GM18858 (cell line): ENCODE data around the gene TM9SF2.

ENCODE experiments used
- ATAC-seq: cut with Tn5 transposase; IDR thresholded peaks from one replicate; pipeline ENCODE4 v1.9.1; 2021; ENCODE audit not compliant: unreplicated experiment

The TM9SF2 gene

GRCh38 chr13:99575376-99576120 is 74.3 kb downstream of the TM9SF2 start:
- no peak for ATAC-seq

DNA sequence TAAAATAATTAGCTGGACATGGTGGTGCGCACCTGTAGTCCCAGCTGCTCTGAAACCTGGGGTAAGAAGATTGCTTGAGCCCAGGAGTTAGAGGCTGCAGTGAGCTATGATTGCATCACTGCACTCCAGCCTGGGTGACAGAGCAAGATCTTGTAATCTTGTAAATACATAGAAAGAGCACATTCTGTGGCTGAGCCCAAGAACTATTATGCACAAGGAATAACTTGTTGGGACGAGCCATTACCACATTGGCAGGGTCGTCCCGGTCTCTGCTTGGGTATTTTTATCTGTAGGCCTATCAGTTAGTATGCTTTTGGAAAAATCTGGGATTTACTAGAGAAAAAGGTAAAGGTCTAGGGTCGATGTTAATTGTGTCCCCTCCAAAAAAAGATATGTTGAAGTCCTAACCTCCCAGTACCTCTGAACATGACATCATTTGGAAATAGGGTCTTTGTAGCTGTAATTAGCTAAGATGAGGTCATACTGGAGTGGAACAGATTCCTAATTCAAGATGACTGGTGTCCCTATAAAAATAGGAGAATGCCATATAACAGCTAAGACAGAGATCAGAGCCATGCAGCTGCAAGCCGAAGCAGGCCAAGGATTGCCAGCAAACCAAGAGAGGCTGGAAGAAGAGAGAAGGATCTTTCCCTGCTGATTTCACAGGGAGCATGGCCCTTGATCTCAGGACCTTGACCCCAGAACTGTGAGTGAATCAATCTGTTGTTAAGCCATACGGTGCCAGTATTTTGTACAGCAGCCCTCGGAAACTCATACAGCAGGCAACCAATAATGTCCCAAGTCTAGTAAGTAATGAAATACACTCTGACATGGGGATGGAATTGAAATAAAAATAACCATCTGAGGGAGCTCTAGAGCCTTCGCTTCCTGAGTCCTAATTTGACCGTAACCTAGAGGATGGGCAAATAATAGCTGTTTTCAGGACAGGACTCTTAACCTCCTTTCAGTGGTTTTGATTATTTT is 77.0 kb downstream of the TM9SF2 start:
- ATAC-seq: no peak

- no peak for ATAC-seq
Observed at GRCh38 chr13:99580500-99581268, 79.4 kb downstream of the TM9SF2 start.

DNA sequence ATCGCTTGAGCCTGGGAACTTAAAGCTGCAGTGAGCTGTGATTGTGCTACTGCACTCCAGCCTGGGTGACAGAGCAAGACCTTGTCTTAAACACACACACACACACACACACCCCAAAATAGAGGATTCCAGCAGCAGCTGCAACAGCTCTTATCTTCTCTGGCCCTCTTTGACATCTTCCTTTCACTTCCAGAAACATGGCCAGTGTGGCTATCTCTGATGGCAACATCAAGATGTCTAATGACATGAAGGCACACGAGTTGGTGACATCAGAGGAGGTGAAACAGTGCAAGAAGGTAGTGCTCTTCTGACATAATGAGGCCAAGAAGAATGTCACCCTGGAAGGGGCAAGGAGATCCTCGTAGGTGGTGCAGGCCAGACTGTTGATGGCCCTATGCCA is 81.2 kb downstream of the TM9SF2 start:
- ATAC-seq: no peak

GRCh38 chr13:99585609-99586008 is 84.3 kb downstream of the TM9SF2 start:
- no peak for ATAC-seq

- no peak for ATAC-seq
Observed at GRCh38 chr13:99587021-99587420, 85.7 kb downstream of the TM9SF2 start.

DNA sequence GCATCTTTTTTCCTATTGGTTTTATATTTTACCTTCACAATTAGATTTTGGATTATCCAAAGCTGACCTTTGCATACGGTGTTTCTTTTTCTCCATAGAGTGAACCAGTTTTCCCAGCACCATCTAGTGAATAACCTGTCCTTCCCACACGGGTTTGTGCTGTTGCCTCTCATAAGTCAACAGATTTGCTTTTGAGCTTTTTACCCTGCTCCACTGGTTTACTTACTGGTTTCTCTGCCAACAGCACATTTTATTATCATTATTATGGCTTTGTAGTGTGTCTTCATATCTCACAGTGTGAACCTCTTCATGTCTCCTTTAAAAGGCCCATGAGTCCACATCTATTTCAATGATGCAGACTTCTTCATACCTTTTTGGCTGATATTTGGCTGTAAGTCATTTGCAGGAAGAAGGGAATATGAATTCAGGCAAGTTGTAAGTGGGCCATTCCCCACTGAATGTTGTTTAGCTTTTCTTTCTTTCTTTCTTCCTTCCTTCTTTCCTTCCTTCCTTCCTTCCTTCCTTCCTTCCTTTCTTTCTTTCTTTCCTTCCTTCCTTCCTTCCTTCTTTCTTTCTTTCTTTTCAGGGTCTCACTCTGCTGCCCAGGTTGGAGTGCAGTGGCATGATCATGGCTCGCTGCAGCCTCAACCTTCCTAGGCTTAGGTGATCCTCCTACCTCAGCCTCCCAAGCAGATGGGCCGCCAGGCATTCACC is 86.8 kb downstream of the TM9SF2 start:
- ATAC-seq: no peak

- ATAC-seq: no peak
Observed at GRCh38 chr13:99589575-99589974, 88.3 kb downstream of the TM9SF2 start.

GRCh38 chr13:99590519-99591011 is 89.3 kb downstream of the TM9SF2 start:
- ATAC-seq: no peak

GRCh38 chr13:99596180-99596579 is 94.9 kb downstream of the TM9SF2 start:
- no peak for ATAC-seq

DNA sequence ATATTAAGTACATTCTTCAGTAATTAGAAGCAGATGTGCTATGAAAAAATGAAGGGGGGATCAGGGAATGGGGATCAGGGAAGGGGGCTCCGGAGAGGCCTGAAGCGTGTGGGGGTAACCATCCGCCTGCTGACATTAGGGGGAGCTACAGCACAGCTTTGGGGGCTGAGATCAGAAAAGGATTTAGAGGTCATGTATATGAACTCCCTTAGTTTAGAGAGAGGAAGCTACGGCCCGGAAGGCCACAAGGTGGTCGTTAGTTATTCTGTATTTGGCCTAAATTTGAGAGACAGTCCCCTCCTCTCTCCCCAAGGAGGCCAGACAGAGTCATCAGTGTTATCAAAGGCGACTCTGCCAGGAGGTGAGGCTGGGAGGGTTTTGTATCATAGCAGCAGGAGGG is 99.0 kb downstream of the TM9SF2 start:
- no peak for ATAC-seq

DNA sequence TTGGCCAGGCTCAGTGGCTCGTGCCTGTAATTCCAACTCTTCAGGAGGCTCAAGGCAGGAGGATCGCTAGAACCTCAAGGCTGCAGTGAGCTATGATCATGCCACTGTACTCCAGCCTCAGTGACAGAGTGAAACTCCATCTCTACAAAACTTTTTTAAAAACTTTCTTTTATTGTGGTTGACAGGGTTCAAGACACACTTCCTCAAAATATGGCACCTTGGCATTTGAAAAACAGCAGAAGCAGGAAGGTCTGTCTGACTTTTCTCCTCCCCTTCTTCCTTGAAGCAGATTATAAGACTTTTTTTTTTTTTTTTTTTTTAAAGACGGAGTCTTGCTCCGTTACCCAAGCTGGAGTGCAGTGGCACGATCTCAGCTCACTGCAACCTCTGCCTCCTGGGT is 100.3 kb downstream of the TM9SF2 start:
- no peak for ATAC-seq

DNA sequence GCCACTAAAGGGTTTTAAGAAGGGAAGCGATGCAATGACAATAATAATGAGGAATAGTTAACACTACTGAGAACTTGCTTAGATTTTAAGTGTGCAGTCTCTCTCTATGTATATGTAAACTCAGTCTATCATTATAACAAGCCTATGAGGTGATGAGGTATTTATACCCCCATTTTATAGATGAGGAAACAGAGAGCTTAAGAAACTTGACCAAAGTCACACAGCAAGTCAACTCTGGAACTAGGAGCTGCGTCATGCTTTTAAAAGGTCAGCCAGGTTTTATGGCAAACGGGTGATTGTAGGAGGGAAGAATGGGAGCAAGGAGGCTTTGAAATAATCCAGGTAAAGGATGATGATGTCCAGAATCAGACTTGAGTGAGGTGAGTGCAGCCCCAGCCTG is 103.4 kb downstream of the TM9SF2 start:
- no peak for ATAC-seq

- ATAC-seq: peak; percentile 48
Observed at GRCh38 chr13:99605420-99606323, 104.4 kb downstream of the TM9SF2 start.

GRCh38 chr13:99606324-99607066 is 105.2 kb downstream of the TM9SF2 start, which contains the start of gene CLYBL:
Gene CLYBL (plus strand): TSS chr13:99606690.
- ATAC-seq: peak; percentile 67

DNA sequence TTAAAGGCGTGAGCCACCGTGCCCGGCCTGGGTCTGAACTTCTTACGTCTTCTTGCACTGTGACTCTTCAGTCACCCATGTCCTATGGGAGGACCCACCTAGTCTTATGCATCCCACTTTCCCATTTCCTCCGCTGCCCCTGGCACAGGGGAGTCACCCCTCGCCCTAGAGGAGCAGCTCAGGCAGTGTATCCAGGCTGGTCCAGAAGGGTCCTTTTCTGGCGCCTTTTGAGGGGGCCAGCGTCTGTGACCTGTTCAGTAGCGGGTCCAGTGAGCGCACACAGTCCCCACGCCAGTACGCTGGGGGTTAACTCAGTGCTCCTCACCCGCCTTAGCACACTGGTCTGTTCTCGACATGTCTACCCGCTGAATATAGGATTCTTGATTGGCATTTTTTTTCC is 107.1 kb downstream of the TM9SF2 start:
- no peak for ATAC-seq

- no peak for ATAC-seq
Observed at GRCh38 chr13:99610702-99611289, 109.5 kb downstream of the TM9SF2 start.
